Liver (tissue), 9 donors: ENCODE data around the gene SLC38A3. TPM values are rescaled to one million over a fixed set of nuclear protein-coding genes. Genes with fewer than 3 reads are reported as not detected.

Experiments
- DNase-seq: peaks from one replicate; pipeline ENCODE4 v3.0.0-alpha.2; 2017; ENCODE audit warnings: low spot score
- H3K27ac ChIP-seq, 2 donors: one replicate each; pipeline ENCODE4 v1.7.0; 2013; ENCODE audit warnings: inconsistent platforms in 2 of 2, low read length in 2 of 2, control low read depth in 1 of 2, low read depth in 1 of 2, mild to moderate bottlenecking in 1 of 2
- H3K27me3 ChIP-seq, 4 donors: one replicate each; pipeline versions ENCODE4 v1.6.1 to v1.7.0; 2013; ENCODE audit warnings: low read length in 3 of 4, inconsistent platforms in 1 of 4, mild to moderate bottlenecking in 1 of 4, moderate library complexity in 1 of 4; ENCODE audit not compliant: control insufficient read depth in 4 of 4, insufficient read depth in 4 of 4
- H3K36me3 ChIP-seq, 4 donors: one replicate each; pipeline versions ENCODE4 v1.6.1 to v1.7.0; 2013; ENCODE audit warnings: low read length in 3 of 4, mild to moderate bottlenecking in 3 of 4, low read depth in 1 of 4, moderate library complexity in 1 of 4; ENCODE audit not compliant: control insufficient read depth in 4 of 4, insufficient read depth in 3 of 4
- H3K4me1 ChIP-seq, 4 donors: one replicate each; pipeline versions ENCODE4 v1.6.1 to v1.7.0; 2013; ENCODE audit warnings: low read length in 3 of 4, mild to moderate bottlenecking in 3 of 4, moderate library complexity in 1 of 4; ENCODE audit not compliant: control insufficient read depth in 4 of 4, insufficient read depth in 4 of 4
- H3K4me3 ChIP-seq, 3 donors: one replicate each; pipeline versions ENCODE4 v1.6.1 to v1.7.0; 2013; ENCODE audit warnings: low read length in 3 of 3, control low read depth in 1 of 3, low read depth in 1 of 3, mild to moderate bottlenecking in 1 of 3
- H3K9ac ChIP-seq, 2 donors: one replicate each; pipeline ENCODE4 v1.7.0; 2013; ENCODE audit warnings: low read length in 2 of 2, mild to moderate bottlenecking in 2 of 2, moderate library complexity in 2 of 2, control low read depth in 1 of 2, low read depth in 1 of 2
- H3K9me3 ChIP-seq, 4 donors: one replicate each; pipeline versions ENCODE4 v1.6.1 to v1.7.0; 2013; ENCODE audit warnings: low read length in 3 of 4; ENCODE audit not compliant: control insufficient read depth in 4 of 4
- CTCF ChIP-seq: fragments of 150-350 bp; IDR thresholded peaks from 2 replicates; pipeline ENCODE4 v1.5.1; 2017; ENCODE audit warnings: improper control_type of control experiment, low read depth, low read length; ENCODE audit not compliant: missing input control
- EGR1 ChIP-seq, 2 donors: IDR thresholded peaks; 2 replicates each; pipeline ENCODE4 v1.6.1; 2016 to 2018; ENCODE audit warnings: antibody characterized with exemption in 2 of 2, low read depth in 2 of 2
- FOXA1 ChIP-seq: IDR thresholded peaks from 2 replicates; pipeline ENCODE4 v1.6.1; 2016; ENCODE audit warnings: antibody characterized with exemption
- FOXA2 ChIP-seq: IDR thresholded peaks from 2 replicates; pipeline ENCODE4 v1.6.1; 2016; ENCODE audit warnings: antibody characterized with exemption
- GABPA ChIP-seq, 2 donors: IDR thresholded peaks in 1 of 2; conservative IDR thresholded peaks in 1 of 2; 2 replicates each; pipeline ENCODE4 v1.6.1; 2016; ENCODE audit warnings: antibody characterized with exemption in 2 of 2, mild to moderate bottlenecking in 1 of 2, moderate library complexity in 1 of 2
- HNF4A ChIP-seq, 2 donors: conservative IDR thresholded peaks; 2 replicates each; pipeline ENCODE4 v1.6.1; 2016; ENCODE audit warnings: antibody characterized with exemption in 2 of 2, mild to moderate bottlenecking in 2 of 2
- HNF4G ChIP-seq: IDR thresholded peaks from 2 replicates; pipeline ENCODE4 v1.6.1; 2016; ENCODE audit warnings: antibody characterized with exemption
- JUND ChIP-seq, 2 donors: IDR thresholded peaks; 2 replicates each; pipeline ENCODE4 v1.6.1; 2016; ENCODE audit warnings: antibody characterized with exemption in 2 of 2
- NR2F2 ChIP-seq: IDR thresholded peaks from 2 replicates; pipeline ENCODE4 v1.6.1; 2016; ENCODE audit warnings: antibody characterized with exemption
- RXRA ChIP-seq, 2 donors: IDR thresholded peaks; 2 replicates each; pipeline ENCODE4 v1.6.1; 2017 to 2018; ENCODE audit warnings: antibody characterized with exemption in 2 of 2, mild to moderate bottlenecking in 1 of 2
- SP1 ChIP-seq: IDR thresholded peaks from 2 replicates; pipeline ENCODE4 v1.6.1; 2018; ENCODE audit warnings: antibody characterized with exemption, mild to moderate bottlenecking
- YY1 ChIP-seq: IDR thresholded peaks from 2 replicates; pipeline ENCODE4 v1.6.1; 2016; ENCODE audit warnings: antibody characterized with exemption, mild to moderate bottlenecking
- WGBS: extraction: QIAGEN DNeasy Blood & Tissue Kit; methylation state at CpG from one replicate; pipeline ENCODE4 v1.1.7; 2013; 5-methylcytosine and 5-hydroxymethylcytosine counted together
- polyA plus RNA-seq, 2 donors: library from polyadenylated mRNA; stranded (reverse) in 1 of 2; unstranded in 1 of 2; fragments of 200-250 nt in 1 of 2; fragments of >200 nt in 1 of 2; fragmentation: Nextera tagmentation in 1 of 2; extraction: Ambion mirVana in 1 of 2; gene quantifications; one replicate each; pipeline versions ENCODE4 v1.2.1 to v1.2.3, GENCODE V29; 2013 to 2015
- total RNA-seq, 2 donors: library from RNA; depleted of rRNA; stranded (reverse); fragments of >200 nt; gene quantifications; one replicate each; pipeline ENCODE4 v1.2.3, GENCODE V29; 2014
- TF ChIP-seq, protein P1 (sequence below): IDR thresholded peaks from 2 replicates; pipeline ENCODE4 v1.6.1; 2016; ENCODE audit warnings: antibody characterized with exemption
- TF ChIP-seq, protein P2 (sequence below): IDR thresholded peaks from 2 replicates; pipeline ENCODE4 v1.6.1; 2016; ENCODE audit warnings: antibody characterized with exemption
- TF ChIP-seq, protein P3 (sequence below): IDR thresholded peaks from 2 replicates; pipeline ENCODE4 v1.6.1; 2016; ENCODE audit warnings: antibody characterized with exemption, mild to moderate bottlenecking
- TF ChIP-seq, protein P4 (sequence below): IDR thresholded peaks from 2 replicates; pipeline ENCODE4 v1.6.1; 2016; ENCODE audit warnings: antibody characterized with exemption
- donor health status: healthy.
- donor health status: healthy.
- donor health status: healthy.
- donor health status: healthy.
- donor health status: healthy.

SLC38A3 gene
- total and polyA plus RNA-seq, 4 donors, result 98.1 to 180 (median 140) TPM

DNA sequence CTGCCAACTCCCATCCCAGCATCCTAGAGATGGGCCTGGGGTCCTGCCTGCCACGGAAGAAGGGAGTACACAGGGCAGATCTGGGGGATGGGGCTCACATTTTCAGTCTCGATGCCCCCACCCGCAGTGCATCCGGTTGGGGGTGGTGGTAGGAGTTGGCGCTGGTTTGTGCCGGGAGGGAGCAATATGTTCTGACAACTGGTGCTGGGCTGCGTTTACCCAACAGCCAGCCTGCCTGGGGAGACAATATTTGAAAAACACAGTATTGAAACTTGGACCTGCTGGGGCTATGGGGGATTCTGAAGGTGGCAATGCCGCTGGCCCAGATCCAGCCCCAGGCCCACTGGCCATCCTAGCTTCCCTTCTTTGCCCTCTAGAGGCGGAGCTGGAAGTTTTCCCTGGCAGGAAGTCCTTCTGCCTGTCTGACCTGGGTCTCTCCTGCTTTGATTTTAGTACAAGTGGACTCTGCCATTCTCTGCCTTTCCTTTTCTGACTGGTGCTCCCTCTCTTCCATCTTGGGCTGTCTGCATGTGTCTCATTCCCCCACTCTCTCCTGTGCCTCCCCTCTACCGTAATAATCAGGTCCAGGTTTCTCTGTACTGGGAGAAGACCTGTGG lies 46.4 kb upstream of the SLC38A3 start:
- Histone ChIP-seq H3K27me3 (no peaks in the 10 kb centered on the region), H3K4me1 (peaks cover 10 to 26% (median 18%) of the 10 kb centered on the region in 4 donors), H3K9ac (no peak overlapping the region), H3K9me3 (no peaks in the 10 kb centered on the region), H3K36me3 (no peaks in the 10 kb centered on the region), H3K4me3 (no peak overlapping the region), H3K27ac (no peak overlapping the region)
- DNase-seq, result no peak
- no peak for TF ChIP-seq HNF4G
- TF ChIP-seq SP1, result no peak
- no peak for TF ChIP-seq EGR1 (IDR thresholded peaks at IDR 0.05; ENCODE audit: low read depth in 2 of 2)
- TF ChIP-seq NR2F2, result no peak
- TF ChIP-seq HNF4A (conservative IDR thresholded peaks at IDR 0.05), result no peak
- TF ChIP-seq GABPA (IDR thresholded peaks at IDR 0.05 in 1 of 2, conservative IDR thresholded peaks at IDR 0.05 in 1 of 2), result no peak
- TF ChIP-seq, protein P1, sequence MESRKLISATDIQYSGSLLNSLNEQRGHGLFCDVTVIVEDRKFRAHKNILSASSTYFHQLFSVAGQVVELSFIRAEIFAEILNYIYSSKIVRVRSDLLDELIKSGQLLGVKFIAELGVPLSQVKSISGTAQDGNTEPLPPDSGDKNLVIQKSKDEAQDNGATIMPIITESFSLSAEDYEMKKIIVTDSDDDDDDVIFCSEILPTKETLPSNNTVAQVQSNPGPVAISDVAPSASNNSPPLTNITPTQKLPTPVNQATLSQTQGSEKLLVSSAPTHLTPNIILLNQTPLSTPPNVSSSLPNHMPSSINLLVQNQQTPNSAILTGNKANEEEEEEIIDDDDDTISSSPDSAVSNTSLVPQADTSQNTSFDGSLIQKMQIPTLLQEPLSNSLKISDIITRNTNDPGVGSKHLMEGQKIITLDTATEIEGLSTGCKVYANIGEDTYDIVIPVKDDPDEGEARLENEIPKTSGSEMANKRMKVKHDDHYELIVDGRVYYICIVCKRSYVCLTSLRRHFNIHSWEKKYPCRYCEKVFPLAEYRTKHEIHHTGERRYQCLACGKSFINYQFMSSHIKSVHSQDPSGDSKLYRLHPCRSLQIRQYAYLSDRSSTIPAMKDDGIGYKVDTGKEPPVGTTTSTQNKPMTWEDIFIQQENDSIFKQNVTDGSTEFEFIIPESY, result no peak
- no peak for TF ChIP-seq FOXA1
- no peak for TF ChIP-seq RXRA (IDR thresholded peaks at IDR 0.05)
- TF ChIP-seq, protein P2, sequence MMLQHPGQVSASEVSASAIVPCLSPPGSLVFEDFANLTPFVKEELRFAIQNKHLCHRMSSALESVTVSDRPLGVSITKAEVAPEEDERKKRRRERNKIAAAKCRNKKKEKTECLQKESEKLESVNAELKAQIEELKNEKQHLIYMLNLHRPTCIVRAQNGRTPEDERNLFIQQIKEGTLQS, result no peak
- TF ChIP-seq, protein P3, sequence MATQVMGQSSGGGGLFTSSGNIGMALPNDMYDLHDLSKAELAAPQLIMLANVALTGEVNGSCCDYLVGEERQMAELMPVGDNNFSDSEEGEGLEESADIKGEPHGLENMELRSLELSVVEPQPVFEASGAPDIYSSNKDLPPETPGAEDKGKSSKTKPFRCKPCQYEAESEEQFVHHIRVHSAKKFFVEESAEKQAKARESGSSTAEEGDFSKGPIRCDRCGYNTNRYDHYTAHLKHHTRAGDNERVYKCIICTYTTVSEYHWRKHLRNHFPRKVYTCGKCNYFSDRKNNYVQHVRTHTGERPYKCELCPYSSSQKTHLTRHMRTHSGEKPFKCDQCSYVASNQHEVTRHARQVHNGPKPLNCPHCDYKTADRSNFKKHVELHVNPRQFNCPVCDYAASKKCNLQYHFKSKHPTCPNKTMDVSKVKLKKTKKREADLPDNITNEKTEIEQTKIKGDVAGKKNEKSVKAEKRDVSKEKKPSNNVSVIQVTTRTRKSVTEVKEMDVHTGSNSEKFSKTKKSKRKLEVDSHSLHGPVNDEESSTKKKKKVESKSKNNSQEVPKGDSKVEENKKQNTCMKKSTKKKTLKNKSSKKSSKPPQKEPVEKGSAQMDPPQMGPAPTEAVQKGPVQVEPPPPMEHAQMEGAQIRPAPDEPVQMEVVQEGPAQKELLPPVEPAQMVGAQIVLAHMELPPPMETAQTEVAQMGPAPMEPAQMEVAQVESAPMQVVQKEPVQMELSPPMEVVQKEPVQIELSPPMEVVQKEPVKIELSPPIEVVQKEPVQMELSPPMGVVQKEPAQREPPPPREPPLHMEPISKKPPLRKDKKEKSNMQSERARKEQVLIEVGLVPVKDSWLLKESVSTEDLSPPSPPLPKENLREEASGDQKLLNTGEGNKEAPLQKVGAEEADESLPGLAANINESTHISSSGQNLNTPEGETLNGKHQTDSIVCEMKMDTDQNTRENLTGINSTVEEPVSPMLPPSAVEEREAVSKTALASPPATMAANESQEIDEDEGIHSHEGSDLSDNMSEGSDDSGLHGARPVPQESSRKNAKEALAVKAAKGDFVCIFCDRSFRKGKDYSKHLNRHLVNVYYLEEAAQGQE, result no peak
- TF ChIP-seq CTCF, result no peak
- no peak for TF ChIP-seq FOXA2
- TF ChIP-seq JUND (IDR thresholded peaks at IDR 0.05), result no peak
- TF ChIP-seq, protein P4, sequence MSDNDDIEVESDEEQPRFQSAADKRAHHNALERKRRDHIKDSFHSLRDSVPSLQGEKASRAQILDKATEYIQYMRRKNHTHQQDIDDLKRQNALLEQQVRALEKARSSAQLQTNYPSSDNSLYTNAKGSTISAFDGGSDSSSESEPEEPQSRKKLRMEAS, result no peak
- 85% methylated on average over 10 of the region's 10 CpGs for WGBS

DNA sequence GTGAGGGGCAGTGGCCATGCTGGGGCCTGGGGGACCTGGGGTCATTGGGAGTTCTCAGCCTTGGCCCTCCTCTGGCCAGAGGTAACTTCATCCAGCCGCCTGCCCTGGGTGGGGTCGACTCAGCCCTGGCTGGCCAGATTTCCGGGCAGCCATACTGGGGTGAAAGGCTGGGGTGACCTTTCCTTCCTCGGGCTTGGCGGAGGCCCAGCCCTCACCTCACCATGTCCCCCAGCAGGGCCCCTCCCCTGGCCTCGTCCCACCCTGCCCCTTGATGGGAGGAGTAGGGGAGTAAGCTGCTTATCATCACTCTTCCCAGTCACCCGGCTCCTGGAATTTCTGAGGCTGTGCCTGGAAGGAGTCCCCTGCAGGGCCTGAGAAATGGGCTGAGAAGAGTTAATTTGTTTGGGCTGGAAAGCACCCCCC lies 44.5 kb upstream of the SLC38A3 start:
- H3K27ac ChIP-seq, result no peak overlapping the region
- no peaks in the 10 kb centered on the region for H3K27me3 ChIP-seq
- H3K9ac ChIP-seq, result no peak overlapping the region
- TF ChIP-seq YY1, result no peak
- TF ChIP-seq NR2F2, result peak; percentile 63
- no peak for TF ChIP-seq HNF4G
- H3K4me1 ChIP-seq, result peaks cover 11 to 31% (median 22%) of the 10 kb centered on the region in 4 donors
- no peak overlapping the region for H3K4me3 ChIP-seq
- H3K9me3 ChIP-seq, result no peaks in the 10 kb centered on the region
- 73% methylated on average over 7 of the region's 7 CpGs for WGBS
- no peak for DNase-seq
- H3K36me3 ChIP-seq, result no peaks in the 10 kb centered on the region
